ENCODE results near the gene NCOR1.
A peak's percentile ranks its signal among the peaks of the same experiment; 100 is the strongest.
"Not testable (repeated sequence)": the region's sequence is repeated elsewhere in the genome, so short reads cannot be mapped to it uniquely, and the experiment has no call there.

The NCOR1 gene

GRCh38 chr17:16215273-16215964, at the start of gene NCOR1:
TSS of gene NCOR1 (minus strand) at chr17:16215534. CDS start at chr17:16194569, 20,965 bp downstream.
- FAIRE-seq (peak; percentile 83), DNase-seq (ENCODE audit: insufficient read length, low spot score) (peak; percentile 74)

- DNase-seq (ENCODE audit: insufficient read length, low spot score) (no peak), FAIRE-seq (no peak)
These were observed 46.9 kb upstream of the NCOR1 start for GRCh38 chr17:16262201-16262600.

GRCh38 chr17:16261049-16261448, 45.7 kb upstream of the NCOR1 start:
- DNase-seq (ENCODE audit: insufficient read length, low spot score) (no peak), FAIRE-seq (no peak)

GRCh38 chr17:16259926-16260325, 44.6 kb upstream of the NCOR1 start:
- DNase-seq (ENCODE audit: insufficient read length, low spot score), result no peak
- no peak for FAIRE-seq

- no peak for DNase-seq (ENCODE audit: insufficient read length, low spot score)
- no peak for FAIRE-seq
These were observed 43.6 kb upstream of the NCOR1 start for GRCh38 chr17:16258901-16259300.

GRCh38 chr17:16255481-16255921, 40.2 kb upstream of the NCOR1 start:
- DNase-seq (ENCODE audit: insufficient read length, low spot score) (no peak), FAIRE-seq (no peak)

- DNase-seq (ENCODE audit: insufficient read length, low spot score) (no peak), FAIRE-seq (no peak)
These were observed 39.6 kb upstream of the NCOR1 start for GRCh38 chr17:16254773-16255400.

GRCh38 chr17:16251556-16251955, 36.2 kb upstream of the NCOR1 start:
- FAIRE-seq (no peak), DNase-seq (ENCODE audit: insufficient read length, low spot score) (no peak)

GRCh38 chr17:16251043-16251442, 35.7 kb upstream of the NCOR1 start:
- FAIRE-seq, result no peak
- no peak for DNase-seq (ENCODE audit: insufficient read length, low spot score)

- no peak for DNase-seq (ENCODE audit: insufficient read length, low spot score)
- no peak for FAIRE-seq
These were observed 35.3 kb upstream of the NCOR1 start for GRCh38 chr17:16250635-16251034.

- FAIRE-seq, result no peak
These were observed 32.3 kb upstream of the NCOR1 start for GRCh38 chr17:16247586-16247984.

GRCh38 chr17:16243801-16244567, 28.6 kb upstream of the NCOR1 start:
- FAIRE-seq, result no peak
- DNase-seq (ENCODE audit: insufficient read length, low spot score), result no peak

More at GRCh38 chr17:16247586-16247984, 32.3 kb upstream of the NCOR1 start:
- DNase-seq (ENCODE audit: insufficient read length, low spot score), result no peak

GRCh38 chr17:16243385-16243784, 28.1 kb upstream of the NCOR1 start:
- DNase-seq (ENCODE audit: insufficient read length, low spot score) (no peak), FAIRE-seq (no peak)

- FAIRE-seq, result no peak
- no peak for DNase-seq (ENCODE audit: insufficient read length, low spot score)
These were observed 26.6 kb upstream of the NCOR1 start for GRCh38 chr17:16241906-16242399.

- no peak for DNase-seq (ENCODE audit: insufficient read length, low spot score)
- no peak for FAIRE-seq
These were observed 24.6 kb upstream of the NCOR1 start for GRCh38 chr17:16239931-16240330.

- DNase-seq (ENCODE audit: insufficient read length, low spot score) (no peak), FAIRE-seq (no peak)
These were observed 17.1 kb upstream of the NCOR1 start for GRCh38 chr17:16232391-16232790.

- DNase-seq (ENCODE audit: insufficient read length, low spot score); FAIRE-seq: not testable (repeated sequence)
These were observed 14.7 kb upstream of the NCOR1 start for GRCh38 chr17:16229912-16230561.

GRCh38 chr17:16222406-16222805, 7.1 kb upstream of the NCOR1 start:
- FAIRE-seq (no peak), DNase-seq (ENCODE audit: insufficient read length, low spot score) (no peak)

- FAIRE-seq (peak; percentile 97), DNase-seq (ENCODE audit: insufficient read length, low spot score) (peak; percentile 49)
These were observed 1.8 kb upstream of the NCOR1 start, which contains the start of gene PIGL for GRCh38 chr17:16217002-16217635. TSS of gene PIGL (plus strand) at chr17:16217210. CDS start at chr17:16217227, 17 bp downstream.

- DNase-seq (ENCODE audit: insufficient read length, low spot score); FAIRE-seq: not testable (repeated sequence)
These were observed 1.1 kb upstream of the NCOR1 start for GRCh38 chr17:16216341-16217001.

Data from GM19239 (cell line).